ENCODE results near the gene DAAM1.

DAAM1 gene

GRCh38 chr14:59314953-59315599 lies 126.6 kb downstream of the DAAM1 start:
- H3K9me3 ChIP-seq (ENCODE audit: insufficient read depth, low read depth, low read length): no peaks in the 10 kb centered on the region
- H3K9me2 ChIP-seq (replicated peaks; ENCODE audit: low read depth, low read length): no peaks in the 10 kb centered on the region
- H3K9ac ChIP-seq (ENCODE audit: low read depth, low read length, poor library complexity, severe bottlenecking): no peak overlapping the region
- no peak overlapping the region for H3K4me2 ChIP-seq (ENCODE audit: low read depth, low read length, poor library complexity, severe bottlenecking)
- H3K4me1 ChIP-seq (ENCODE audit: insufficient read depth, low read length, poor library complexity, severe bottlenecking): peaks cover 3% of the 10 kb centered on the region
- H3K36me3 ChIP-seq (ENCODE audit: insufficient read depth, low read length): no peaks in the 10 kb centered on the region
- H3K79me2 ChIP-seq (ENCODE audit: insufficient read depth, low read length): no peaks in the 10 kb centered on the region
- no peak overlapping the region for H2AFZ ChIP-seq (ENCODE audit: low read length)
- H4K20me1 ChIP-seq (ENCODE audit: insufficient read depth, low read length, poor library complexity, severe bottlenecking): peaks cover 3% of the 10 kb centered on the region
- TF ChIP-seq, protein P1, sequence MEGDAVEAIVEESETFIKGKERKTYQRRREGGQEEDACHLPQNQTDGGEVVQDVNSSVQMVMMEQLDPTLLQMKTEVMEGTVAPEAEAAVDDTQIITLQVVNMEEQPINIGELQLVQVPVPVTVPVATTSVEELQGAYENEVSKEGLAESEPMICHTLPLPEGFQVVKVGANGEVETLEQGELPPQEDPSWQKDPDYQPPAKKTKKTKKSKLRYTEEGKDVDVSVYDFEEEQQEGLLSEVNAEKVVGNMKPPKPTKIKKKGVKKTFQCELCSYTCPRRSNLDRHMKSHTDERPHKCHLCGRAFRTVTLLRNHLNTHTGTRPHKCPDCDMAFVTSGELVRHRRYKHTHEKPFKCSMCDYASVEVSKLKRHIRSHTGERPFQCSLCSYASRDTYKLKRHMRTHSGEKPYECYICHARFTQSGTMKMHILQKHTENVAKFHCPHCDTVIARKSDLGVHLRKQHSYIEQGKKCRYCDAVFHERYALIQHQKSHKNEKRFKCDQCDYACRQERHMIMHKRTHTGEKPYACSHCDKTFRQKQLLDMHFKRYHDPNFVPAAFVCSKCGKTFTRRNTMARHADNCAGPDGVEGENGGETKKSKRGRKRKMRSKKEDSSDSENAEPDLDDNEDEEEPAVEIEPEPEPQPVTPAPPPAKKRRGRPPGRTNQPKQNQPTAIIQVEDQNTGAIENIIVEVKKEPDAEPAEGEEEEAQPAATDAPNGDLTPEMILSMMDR (conservative IDR thresholded peaks at IDR 0.05; ENCODE audit: low read length): no peak
- TF ChIP-seq EZH2phosphoT487 (IDR thresholded peaks at IDR 0.05; ENCODE audit: borderline replicate concordance): no peak
- H3K27me3 ChIP-seq (ENCODE audit: insufficient read depth, low read length, poor library complexity, severe bottlenecking): no peaks in the 10 kb centered on the region
- H3F3A ChIP-seq (ENCODE audit: low read depth): no peaks in the 10 kb centered on the region
- no peak overlapping the region for H3K4me3 ChIP-seq (ENCODE audit: low read length, poor library complexity, severe bottlenecking)

GRCh38 chr14:59316151-59316830 lies 127.8 kb downstream of the DAAM1 start:
- TF ChIP-seq EZH2phosphoT487 (IDR thresholded peaks at IDR 0.05; ENCODE audit: borderline replicate concordance): no peak
- TF ChIP-seq, protein P1 (conservative IDR thresholded peaks at IDR 0.05; ENCODE audit: low read length): no peak
- no peaks in the 10 kb centered on the region for H3K79me2 ChIP-seq (ENCODE audit: insufficient read depth, low read length)
- no peaks in the 10 kb centered on the region for H3F3A ChIP-seq (ENCODE audit: low read depth)
- H3K36me3 ChIP-seq (ENCODE audit: insufficient read depth, low read length): no peaks in the 10 kb centered on the region
- no peaks in the 10 kb centered on the region for H3K9me3 ChIP-seq (ENCODE audit: insufficient read depth, low read depth, low read length)
- no peak overlapping the region for H2AFZ ChIP-seq (ENCODE audit: low read length)
- no peak overlapping the region for H3K4me3 ChIP-seq (ENCODE audit: low read length, poor library complexity, severe bottlenecking)
- H4K20me1 ChIP-seq (ENCODE audit: insufficient read depth, low read length, poor library complexity, severe bottlenecking): no peaks in the 10 kb centered on the region
- no peaks in the 10 kb centered on the region for H3K4me1 ChIP-seq (ENCODE audit: insufficient read depth, low read length, poor library complexity, severe bottlenecking)
- H3K27me3 ChIP-seq (ENCODE audit: insufficient read depth, low read length, poor library complexity, severe bottlenecking): no peaks in the 10 kb centered on the region
- no peaks in the 10 kb centered on the region for H3K9me2 ChIP-seq (replicated peaks; ENCODE audit: low read depth, low read length)
- H3K4me2 ChIP-seq (ENCODE audit: low read depth, low read length, poor library complexity, severe bottlenecking): no peak overlapping the region
- H3K9ac ChIP-seq (ENCODE audit: low read depth, low read length, poor library complexity, severe bottlenecking): no peak overlapping the region

DNA sequence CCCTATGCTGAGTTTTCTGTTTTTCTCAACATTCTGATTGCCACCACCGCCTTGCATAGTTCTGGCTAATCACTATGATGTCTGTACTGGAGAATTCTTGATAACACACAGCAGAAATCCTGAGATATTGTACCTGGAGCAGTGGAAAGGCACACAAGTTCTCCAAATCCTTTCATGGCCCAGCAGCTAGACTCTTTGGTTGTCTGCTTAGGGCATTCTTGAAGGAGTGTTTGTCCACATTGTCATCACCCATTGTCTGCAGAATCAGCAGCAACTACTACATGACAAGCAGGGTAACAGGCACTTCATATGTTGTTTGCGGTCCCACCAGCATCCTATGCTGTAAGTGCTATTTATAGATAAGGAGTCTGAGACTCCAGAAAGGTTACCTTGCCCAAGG lies 128.9 kb downstream of the DAAM1 start:
- no peaks in the 10 kb centered on the region for H3F3A ChIP-seq (ENCODE audit: low read depth)
- no peaks in the 10 kb centered on the region for H3K9me2 ChIP-seq (replicated peaks; ENCODE audit: low read depth, low read length)
- no peaks in the 10 kb centered on the region for H3K27me3 ChIP-seq (ENCODE audit: insufficient read depth, low read length, poor library complexity, severe bottlenecking)
- no peak overlapping the region for H2AFZ ChIP-seq (ENCODE audit: low read length)
- H3K9me3 ChIP-seq (ENCODE audit: insufficient read depth, low read depth, low read length): no peaks in the 10 kb centered on the region
- no peaks in the 10 kb centered on the region for H3K79me2 ChIP-seq (ENCODE audit: insufficient read depth, low read length)
- H4K20me1 ChIP-seq (ENCODE audit: insufficient read depth, low read length, poor library complexity, severe bottlenecking): no peaks in the 10 kb centered on the region
- no peaks in the 10 kb centered on the region for H3K36me3 ChIP-seq (ENCODE audit: insufficient read depth, low read length)
- H3K4me1 ChIP-seq (ENCODE audit: insufficient read depth, low read length, poor library complexity, severe bottlenecking): no peaks in the 10 kb centered on the region
- no peak overlapping the region for H3K4me2 ChIP-seq (ENCODE audit: low read depth, low read length, poor library complexity, severe bottlenecking)
- H3K9ac ChIP-seq (ENCODE audit: low read depth, low read length, poor library complexity, severe bottlenecking): no peak overlapping the region
- TF ChIP-seq, protein P1 (conservative IDR thresholded peaks at IDR 0.05; ENCODE audit: low read length): no peak
- no peak for TF ChIP-seq EZH2phosphoT487 (IDR thresholded peaks at IDR 0.05; ENCODE audit: borderline replicate concordance)
- no peak overlapping the region for H3K4me3 ChIP-seq (ENCODE audit: low read length, poor library complexity, severe bottlenecking)
